NCI-H774 (cell line): ENCODE data around the gene CACNA1B.
"Not testable (repeated sequence)": the region's sequence is repeated elsewhere in the genome, so short reads cannot be mapped to it uniquely, and the experiment has no call there.

ENCODE experiments used
- DNase-seq: peaks from one replicate; lab custom pipeline; 2025; lab: John Stamatoyannopoulos, UW

The CACNA1B gene

DNA sequence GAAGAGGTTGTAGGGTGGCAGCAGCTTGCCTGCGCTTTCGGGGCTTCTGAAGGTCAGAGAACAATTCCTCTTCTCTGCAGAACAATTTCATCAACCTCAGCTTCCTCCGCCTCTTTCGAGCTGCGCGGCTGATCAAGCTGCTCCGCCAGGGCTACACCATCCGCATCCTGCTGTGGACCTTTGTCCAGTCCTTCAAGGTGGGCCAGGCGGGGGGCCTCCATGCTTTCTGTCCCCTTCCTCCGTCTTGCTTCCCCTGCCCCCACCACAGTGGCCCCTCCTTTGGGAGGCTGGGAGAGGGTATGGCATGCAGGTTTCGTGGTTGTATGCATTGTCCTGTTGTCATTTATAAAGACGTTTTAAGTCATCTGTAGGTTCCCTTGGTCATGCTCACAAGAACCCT lies 195.8 kb downstream of the CACNA1B start:
- no peak for DNase-seq

DNA sequence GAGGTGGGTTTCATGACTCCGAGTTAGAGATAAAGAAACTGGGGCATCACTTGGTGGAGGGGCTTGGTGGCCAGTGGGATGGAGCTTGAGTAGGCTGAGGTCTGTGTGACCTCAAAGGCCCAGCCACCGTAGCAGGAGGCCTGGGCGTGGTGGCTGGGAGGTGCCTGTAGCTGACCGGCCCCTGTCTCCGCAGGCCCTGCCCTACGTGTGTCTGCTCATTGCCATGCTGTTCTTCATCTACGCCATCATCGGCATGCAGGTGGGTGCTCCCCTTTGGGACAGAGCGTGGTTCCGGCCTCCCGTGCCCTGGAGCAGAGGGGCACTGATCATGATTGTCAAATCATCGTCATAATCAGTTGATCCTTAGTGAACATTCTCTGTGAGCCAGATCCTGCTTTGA lies 196.2 kb downstream of the CACNA1B start:
- no peak for DNase-seq

DNA sequence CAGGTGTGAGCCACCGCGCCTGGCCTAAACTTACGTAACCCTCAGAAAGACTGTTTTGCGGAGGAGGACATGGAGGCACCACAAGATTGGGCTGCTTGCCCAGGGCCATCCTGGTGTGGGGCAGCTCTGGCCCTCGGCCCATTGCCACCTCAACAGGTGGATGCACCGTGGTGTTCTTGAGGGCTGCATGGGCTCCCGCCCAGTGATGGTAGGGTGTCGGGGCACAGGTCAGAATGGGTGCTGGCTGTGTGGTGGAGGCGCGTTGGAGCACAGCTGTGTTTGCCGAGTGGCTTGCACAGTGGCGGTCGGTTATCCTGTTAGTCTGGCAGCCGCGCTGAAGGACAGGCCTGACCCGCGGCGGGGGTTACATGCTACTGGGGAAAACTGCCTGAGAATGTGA lies 196.9 kb downstream of the CACNA1B start:
- DNase-seq: no peak

DNA sequence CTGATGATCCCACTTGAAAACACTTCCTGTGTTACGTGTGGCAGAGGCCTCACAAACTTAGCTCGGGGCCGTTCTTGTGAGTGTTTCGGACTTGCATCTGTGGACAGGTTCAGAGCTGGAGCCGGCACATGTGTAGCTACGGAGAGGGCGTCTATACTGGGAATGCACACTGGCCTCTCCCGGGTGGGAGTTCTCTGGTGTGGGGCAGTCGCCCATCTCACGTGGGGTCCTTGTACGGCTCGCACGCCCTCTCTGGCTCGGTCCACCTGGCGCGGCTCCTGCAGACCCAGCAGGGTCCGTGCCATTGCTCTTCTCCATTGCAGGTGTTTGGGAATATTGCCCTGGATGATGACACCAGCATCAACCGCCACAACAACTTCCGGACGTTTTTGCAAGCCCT lies 197.9 kb downstream of the CACNA1B start:
- DNase-seq: no peak

DNA sequence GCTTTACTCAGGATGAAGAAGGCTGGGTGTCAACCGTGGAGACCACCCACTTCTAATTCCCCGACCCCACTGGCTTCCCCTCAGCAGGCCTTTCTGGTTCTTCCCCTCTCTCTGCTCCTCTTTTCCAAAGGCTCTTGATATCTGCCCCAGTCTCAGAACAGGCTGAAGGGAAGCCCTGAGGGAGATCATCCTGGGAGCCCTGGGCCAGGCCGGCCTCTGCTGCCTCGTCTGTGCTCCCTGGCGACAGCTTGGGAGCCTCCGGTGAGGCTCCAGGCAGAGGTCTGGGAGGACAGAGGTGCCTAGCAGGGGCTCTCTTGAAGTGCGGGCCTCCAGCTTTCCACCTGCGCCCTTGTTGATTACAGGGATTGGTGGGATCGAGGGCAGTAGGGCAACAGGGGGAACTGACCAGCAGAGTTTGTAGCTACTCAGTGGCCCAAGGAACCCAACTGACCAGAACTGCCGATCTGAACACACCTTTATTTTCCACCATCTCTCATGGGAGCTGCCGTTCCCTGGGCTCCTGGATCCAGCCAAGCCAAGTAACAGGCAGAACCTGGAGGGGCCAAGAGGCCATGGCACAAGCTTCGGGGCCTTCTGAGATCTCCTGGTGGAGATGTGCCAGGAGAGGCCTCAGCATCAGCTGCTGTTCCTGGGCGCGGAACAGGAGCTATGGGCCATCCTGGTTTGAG lies 198.5 kb downstream of the CACNA1B start:
- DNase-seq: no peak

DNA sequence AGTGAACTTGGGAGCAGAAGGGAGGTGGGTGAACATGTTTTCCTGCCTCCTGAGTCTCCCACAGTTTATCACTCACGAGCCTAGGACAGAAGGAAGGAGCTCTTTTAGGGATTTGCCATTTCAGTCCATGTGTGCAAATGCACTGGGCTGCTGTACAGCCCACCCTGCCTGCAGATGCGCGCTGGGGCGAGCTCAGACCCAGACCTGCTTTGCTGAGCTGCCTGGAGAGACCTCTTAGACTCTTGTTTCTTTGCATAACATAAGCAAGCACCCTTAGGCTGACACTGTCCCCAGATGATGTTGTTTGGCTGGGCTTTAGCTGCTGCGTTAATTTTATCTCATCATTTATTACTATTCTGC lies 199.0 kb downstream of the CACNA1B start:
- DNase-seq: no peak

DNA sequence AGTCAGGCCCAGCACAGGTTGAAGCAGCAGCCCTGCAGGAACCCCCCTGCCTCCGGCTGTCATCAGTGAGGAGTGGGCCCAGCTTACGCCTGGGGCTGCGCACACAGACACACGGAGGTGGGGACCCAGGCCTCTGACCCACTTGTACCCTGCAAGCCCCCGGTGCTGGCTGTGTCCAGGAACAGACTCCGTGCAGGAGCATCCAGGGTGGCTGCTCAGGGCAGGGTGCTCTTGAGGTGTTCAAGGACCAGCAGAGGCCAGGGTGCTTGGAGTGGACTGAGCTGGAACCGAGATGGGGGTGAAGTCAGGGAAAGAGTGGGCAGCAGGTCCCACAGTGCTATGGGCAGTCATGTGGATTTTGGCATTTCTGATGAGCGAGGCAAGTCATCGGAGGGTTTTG lies 199.5 kb downstream of the CACNA1B start:
- DNase-seq: no peak

DNA sequence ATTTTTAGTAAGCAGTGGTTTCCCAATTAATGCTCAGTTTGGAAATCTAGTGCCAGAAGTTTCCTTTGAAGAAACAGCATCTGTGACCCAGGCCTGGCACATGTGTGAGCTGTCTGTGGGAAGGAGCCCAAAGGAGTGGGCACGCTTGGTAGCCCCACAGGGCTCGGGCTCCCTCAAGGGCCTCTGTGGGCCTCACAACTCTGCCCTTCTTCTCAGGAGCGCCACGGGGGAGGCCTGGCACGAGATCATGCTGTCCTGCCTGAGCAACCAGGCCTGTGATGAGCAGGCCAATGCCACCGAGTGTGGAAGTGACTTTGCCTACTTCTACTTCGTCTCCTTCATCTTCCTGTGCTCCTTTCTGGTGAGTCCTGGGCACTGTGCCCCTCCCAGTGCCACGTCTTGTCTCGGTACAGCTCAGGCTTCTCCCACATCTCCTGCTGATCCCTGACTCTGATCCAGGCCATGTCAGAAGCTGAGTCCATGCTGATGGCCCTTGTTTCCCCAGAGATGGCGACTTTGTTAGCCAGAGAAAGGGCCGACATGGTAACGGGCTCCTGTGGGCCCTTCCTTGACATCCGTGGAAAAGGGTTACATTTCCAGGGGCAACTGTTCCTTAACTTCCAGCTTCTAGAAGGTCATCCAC lies 200.4 kb downstream of the CACNA1B start:
- no peak for DNase-seq

DNA sequence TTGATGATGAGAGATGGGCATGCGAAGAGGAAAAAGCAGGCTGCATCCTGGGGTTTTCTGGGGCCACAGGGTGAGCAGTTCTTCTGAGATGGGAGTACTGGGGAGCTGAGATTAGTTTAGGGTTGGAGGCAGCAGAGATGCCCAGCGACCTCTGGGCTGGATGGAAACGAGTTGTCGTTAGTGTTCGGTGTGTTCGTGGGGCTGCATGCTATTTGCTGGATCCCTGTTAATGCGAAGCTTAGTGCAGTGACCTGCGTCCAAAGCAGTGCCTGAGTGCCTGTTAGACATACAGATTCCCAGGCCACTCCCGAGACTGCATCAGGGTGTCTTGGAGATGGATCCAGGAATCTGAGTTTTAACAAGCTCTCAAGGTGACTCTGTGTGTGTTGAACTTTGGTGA lies 201.3 kb downstream of the CACNA1B start:
- no peak for DNase-seq

DNA sequence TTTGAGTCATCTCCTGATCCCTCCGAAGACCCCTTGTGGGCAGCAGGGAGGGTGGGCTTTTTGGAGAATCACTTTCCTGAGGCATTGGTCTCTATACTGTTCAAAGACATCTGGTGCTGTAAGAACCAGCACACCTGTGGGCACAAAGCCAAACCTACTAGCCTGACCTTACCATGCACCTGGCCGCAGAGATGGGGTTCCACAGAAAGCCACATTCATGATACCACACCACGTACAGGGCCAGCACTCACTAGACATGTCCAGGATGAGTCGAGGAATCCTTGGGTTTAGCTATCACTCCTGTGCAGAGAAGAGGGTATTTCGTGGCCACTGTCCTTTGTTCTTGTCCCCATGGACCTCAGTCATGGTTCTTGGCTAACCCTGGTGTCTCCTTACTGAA lies 203.4 kb downstream of the CACNA1B start:
- no peak for DNase-seq

DNA sequence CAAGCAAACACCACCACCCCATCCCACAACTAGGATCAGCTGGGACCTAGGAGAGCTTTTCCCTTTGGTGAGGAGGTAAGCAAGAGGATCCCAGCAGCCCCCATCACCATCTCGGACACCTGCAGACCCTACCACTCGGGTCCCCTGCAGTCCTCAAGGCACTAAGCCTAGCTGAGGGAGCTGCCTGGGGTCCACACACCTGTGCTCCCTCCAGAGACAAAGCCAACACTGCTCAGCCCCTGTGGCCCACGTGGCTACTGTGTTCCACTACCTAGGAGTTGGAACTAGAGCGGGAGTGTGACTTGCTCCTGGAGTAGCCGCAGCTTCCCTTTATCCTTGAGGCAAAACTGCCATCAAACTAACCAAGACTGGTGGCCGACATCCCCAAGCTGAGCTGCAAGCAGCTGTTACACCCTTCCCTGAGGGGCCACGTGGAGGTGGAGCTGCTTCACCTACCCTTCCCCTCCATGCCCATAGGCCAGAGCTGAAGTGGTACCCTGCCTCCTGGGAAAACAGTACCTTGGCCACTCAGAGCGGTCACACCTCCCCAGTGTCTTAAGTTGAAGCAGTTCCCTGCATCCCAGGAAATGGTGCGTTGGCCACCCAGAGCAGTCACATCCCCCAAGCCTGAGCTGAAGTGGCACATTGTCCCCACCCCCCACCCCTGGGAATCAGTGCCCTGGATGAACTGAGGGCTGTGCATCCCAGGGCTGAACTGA lies 205.5 kb downstream of the CACNA1B start:
- no peak for DNase-seq

DNA sequence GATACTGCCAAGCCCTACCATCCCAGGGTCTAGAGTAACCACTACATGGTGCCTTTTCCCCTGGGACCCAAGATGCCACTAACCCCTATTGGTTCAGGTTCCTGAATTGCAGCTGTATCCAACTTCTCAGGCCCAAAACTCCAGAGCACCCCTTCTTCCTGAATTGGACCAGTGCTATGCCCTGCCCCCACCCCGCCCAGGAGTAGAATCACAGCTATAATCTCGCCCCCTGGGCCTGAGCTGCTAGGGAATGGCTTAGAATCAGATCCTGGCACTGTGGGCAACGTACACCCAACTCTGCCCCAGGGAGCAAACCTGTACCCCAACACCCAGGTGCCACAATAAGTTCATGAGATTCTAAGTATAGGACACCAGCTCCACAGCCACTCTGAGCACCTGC lies 206.3 kb downstream of the CACNA1B start:
- DNase-seq: no peak

DNA sequence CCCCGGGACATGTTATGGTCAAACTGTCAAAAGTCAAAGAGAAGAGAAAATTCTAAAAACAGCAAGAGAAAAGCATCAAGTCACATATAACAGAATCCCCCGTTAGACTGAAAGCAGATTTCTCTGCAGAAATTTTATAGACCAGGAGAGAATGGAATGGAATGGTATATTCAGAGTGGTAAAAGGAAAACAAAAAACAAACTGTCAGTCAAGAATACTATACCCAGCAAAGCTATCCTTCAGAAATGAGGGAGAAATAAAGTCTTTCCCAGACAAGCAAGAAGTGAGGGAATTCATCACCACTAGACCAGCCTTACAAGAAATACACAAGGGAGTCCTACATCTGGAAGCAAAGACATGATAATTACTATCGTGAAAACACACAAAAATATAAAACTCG lies 208.0 kb downstream of the CACNA1B start:
- DNase-seq: no peak

DNA sequence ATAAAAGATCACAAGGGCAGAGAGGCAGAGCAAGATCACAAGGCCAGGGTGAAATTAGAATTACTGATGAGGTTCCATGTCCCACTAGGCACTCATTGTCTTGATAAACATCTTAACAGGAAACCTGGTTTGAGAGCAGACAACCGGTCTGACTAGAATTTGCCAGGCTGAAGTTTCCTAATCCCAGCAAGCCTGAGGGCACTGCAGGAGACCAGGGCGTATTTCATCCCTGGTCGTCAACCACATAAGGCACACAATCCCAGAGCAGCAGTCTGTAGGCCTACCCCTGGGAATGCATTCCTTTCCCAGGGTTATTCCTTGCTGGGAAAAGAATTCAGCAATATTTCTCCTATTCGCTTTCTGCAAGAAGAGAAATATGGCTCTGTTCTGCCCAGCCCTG lies 214.5 kb downstream of the CACNA1B start:
- not testable (repeated sequence) for DNase-seq

DNA sequence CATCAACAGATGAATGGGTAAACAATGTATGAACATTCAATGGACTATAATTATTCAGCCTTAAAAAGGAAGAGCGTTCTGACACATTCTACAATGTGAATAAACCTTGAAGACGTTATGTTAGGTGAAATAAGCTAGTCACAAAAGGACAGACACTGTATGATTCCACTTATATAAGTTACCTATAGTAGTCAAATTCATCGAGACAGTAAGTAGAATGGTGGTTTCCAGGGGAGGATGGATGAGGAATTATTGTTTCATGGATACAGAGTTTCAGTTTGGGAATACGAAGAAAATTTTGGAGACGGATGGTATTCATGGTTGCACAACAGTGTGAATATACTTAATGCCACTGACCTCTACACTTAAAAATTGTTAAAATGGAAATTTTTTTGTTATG lies 216.4 kb downstream of the CACNA1B start:
- DNase-seq: no peak

DNA sequence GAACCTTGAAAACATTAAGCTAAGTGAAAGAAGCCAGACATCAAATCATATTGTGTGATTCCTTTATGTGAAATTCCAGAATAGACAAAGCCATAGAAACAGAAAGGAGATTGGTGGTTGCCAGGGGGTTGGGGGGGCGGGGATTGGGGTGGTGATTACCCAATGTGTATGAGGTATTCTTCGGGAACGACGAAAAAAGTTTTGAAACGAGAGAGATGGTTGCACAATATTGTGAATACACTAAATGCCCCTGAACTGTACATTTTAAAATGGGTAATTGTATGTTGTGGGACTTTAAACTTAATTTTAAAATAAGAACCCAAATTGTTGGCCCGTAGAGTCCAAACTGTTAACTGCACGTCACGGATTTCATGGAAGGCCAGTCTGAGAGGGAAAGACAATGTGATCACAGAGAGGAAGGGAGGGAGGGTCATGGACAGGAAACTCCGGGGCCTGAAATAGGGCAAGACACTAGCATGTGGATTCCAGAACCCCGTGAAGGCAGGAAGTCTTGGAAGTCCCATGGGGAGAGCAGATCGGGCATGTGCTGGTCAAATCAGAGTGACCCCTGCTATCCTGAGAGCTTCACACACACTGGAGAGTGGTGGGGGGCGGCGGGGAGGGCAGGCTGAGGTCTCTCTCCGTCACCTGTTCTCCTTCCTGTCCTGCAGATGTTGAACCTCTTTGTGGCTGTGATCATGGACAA lies 218.4 kb downstream of the CACNA1B start:
- DNase-seq: no peak

DNA sequence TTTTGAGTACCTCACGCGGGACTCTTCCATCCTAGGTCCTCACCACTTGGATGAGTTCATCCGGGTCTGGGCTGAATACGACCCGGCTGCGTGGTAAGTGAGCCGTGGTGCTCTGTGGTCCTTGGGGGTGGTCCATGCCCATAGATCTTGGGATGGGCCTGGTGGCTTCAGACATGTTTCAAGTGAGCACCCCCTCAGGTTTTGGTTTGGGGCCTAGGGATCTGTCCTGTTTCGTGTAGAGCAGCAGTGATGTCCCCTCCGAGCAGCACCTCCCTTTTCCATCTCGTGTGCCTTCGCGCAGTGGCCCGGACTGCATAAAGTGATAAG lies 218.9 kb downstream of the CACNA1B start:
- DNase-seq: no peak

DNA sequence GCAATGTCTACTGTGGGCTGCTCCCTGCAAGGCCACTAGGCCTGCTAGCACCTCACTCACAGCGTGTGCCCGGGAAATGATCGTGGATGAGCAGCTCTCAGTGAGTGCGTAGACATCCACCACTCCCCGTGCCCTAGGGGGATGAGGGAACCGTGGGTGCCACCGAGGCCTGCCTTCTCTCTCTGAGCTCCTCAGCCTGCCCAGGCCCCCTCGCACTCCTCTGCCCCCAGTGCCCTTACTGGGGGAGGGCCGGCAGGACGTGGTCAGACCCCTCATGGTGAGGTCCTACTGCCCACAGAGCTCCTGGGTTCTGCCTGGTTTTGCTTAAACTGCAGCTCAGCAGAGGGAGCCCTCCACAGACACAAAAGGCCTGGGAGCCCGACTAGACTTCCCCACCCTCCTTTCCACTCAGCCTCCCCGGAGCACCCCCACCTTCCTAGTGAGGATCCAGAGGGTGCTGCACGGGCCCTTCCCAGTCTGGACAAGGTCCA lies 220.0 kb downstream of the CACNA1B start:
- no peak for DNase-seq

DNA sequence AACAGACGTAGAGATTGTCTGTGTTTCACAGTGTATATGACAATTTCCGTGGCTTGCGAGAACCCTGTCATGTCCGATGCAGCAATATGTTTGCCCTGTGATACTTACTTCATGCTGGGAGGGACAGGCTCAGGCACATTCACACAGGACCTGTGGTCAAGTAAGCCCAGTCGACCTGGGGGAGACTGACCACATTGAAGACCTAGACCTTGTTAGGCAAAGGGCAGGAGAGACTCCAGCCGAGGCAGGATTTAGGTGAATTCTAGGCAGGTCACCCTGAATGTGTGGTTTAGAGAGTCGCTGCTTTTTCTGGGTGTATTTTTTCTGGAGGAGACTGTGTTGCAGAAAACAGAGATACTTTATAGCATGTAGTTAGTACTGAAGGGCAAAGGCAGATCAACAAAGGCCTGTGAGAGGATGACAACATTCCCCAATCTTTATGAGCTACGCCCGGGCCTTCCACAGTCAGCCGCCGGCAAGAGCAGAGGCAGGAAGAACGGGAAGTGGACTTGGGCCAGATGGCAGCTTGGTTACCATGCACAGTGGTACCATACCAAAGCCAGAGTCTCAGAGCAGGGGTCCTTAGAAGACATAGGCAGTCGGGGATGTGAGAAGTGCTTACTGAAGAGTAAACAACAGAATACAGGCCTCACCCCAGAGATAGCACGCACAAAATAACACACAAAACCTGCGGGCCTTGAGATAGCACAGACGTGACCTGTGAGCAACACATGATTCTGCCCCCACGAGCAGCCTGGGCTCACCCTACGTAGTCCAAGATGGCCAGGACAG lies 220.7 kb downstream of the CACNA1B start:
- no peak for DNase-seq

DNA sequence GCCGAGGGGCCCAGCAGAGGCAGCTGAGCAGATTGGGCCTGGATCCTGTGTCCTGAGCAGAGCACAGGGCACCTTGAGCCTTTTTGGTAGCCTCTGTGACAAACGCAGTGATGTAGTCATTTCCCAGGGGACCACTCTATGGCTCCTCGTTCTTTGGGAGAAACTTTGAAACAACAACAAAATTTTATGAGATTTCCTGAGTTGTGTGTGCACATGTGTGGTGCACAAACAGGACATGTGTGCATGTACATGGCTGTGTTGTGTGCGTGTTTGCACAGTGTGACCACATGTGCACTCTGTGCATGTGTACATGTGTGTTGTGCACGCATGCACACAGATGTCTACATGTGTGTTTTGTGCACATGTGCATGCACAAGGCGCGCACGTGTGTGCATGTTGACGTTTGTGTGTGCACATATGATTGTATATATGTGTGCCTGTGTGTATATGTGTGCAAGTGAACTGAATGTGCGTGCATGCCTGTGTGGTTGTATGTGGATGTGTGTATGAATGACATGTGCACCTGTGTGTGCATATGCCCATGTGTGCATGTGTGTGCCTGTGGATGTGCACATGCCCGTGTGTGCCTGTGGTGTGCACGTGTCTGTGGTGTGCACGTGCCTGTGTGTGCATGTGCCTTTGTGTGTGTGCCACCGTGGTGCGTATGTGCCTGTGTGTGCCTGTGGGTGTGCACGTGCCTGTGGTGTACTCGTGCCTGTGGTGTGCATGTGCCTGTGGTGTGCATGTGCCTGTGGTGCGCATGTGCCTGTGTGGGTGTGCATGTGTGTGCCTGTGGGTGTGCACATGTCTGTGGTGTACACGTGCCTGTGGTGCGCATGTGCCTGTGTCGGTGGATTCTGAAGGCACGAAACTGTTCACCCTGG lies 221.6 kb downstream of the CACNA1B start:
- no peak for DNase-seq
